Common myeloid progenitor, CD34-positive (primary cell): ENCODE measurements around the gene TMEM17.
"Not testable (repeated sequence)": the region's sequence is repeated elsewhere in the genome, so short reads cannot be mapped to it uniquely, and the experiment has no call there.

ENCODE experiments used
- CTCF ChIA-PET: fragments of 350-600 bp; sonication (Branson Sonifier 250); formaldehyde crosslinking; loops from one replicate; lab custom pipeline; 2021; ENCODE audit warnings: antibody characterized with exemption; lab: Charles Lee
- POLR2A ChIA-PET: fragments of 350-600 bp; sonication (Branson Sonifier 250); formaldehyde crosslinking; loops from one replicate; lab custom pipeline; 2021; ENCODE audit warnings: antibody characterized with exemption; lab: Charles Lee
- DNase-seq, 3 donors: peaks; one replicate each; pipeline versions ENCODE4 v3.0.0 to v3.0.0-alpha.2; 2013
- H3K27ac ChIP-seq, 2 experiments: 1 replicate in 1 of 2; 2 replicates in 1 of 2; pipeline ENCODE4 v1.7.0; 2013; ENCODE audit warnings: inconsistent platforms in 2 of 2, low read length in 2 of 2, mild to moderate bottlenecking in 2 of 2, low read depth in 1 of 2, moderate library complexity in 1 of 2; ENCODE audit not compliant: severe bottlenecking in 2 of 2, insufficient read depth in 1 of 2, poor library complexity in 1 of 2
- H3K27me3 ChIP-seq, 5 experiments: replicated peaks in 2 of 5; 1 replicate in 3 of 5; 2 replicates in 2 of 5; pipeline versions ENCODE4 v1.6.1 to v1.7.0; 2013; ENCODE audit warnings: low read length in 4 of 5, mild to moderate bottlenecking in 2 of 5, moderate library complexity in 2 of 5, inconsistent platforms in 1 of 5; ENCODE audit not compliant: insufficient read depth in 5 of 5, control insufficient read depth in 4 of 5
- H3K36me3 ChIP-seq, 4 experiments: 1 replicate in 2 of 4; 2 replicates in 2 of 4; pipeline versions ENCODE4 v1.6.1 to v1.7.0; 2013; ENCODE audit warnings: low read length in 3 of 4, control low read depth in 1 of 4, mild to moderate bottlenecking in 1 of 4; ENCODE audit not compliant: control insufficient read depth in 4 of 4, insufficient read depth in 4 of 4
- H3K4me1 ChIP-seq, 4 experiments: 1 replicate in 3 of 4; 2 replicates in 1 of 4; pipeline versions ENCODE4 v1.6.1 to v1.7.1; 2013; ENCODE audit warnings: low read length in 3 of 4, mild to moderate bottlenecking in 3 of 4, control low read depth in 1 of 4, inconsistent platforms in 1 of 4, moderate library complexity in 1 of 4; ENCODE audit not compliant: control insufficient read depth in 4 of 4, insufficient read depth in 4 of 4; ENCODE audit errors: control extremely low read depth in 1 of 4
- H3K4me3 ChIP-seq, 7 experiments: 1 replicate in 4 of 7; 2 replicates in 3 of 7; pipeline versions ENCODE4 v1.5.1 to v1.7.0; 2013; ENCODE audit warnings: mild to moderate bottlenecking in 7 of 7, low read length in 6 of 7, moderate library complexity in 6 of 7, inconsistent platforms in 2 of 7, low read depth in 2 of 7, control low read depth in 1 of 7; ENCODE audit not compliant: insufficient read depth in 4 of 7, control insufficient read depth in 1 of 7; ENCODE audit errors: extremely low read depth in 1 of 7
- H3K9me3 ChIP-seq, 5 experiments: 1 replicate in 4 of 5; 2 replicates in 1 of 5; pipeline versions ENCODE4 v1.6.1 to v1.7.1; 2013; ENCODE audit warnings: low read length in 4 of 5, mild to moderate bottlenecking in 2 of 5, inconsistent platforms in 1 of 5, low read depth in 1 of 5, moderate library complexity in 1 of 5; ENCODE audit not compliant: control insufficient read depth in 4 of 5, insufficient read depth in 2 of 5; ENCODE audit errors: control extremely low read depth in 1 of 5
- WGBS: methylation state at CpG from one replicate; pipeline ENCODE4 v1.1.5; 2013; ENCODE audit not compliant: insufficient coverage; 5-methylcytosine and 5-hydroxymethylcytosine counted together

The TMEM17 gene

GRCh38 chr2:62527478-62528210, 21.6 kb upstream of the TMEM17 start:
- Histone ChIP-seq H3K27me3 (no peaks in the 10 kb centered on the region), H3K4me3 (no peak overlapping the region), H3K9me3 (peaks cover 0 to 9% (median 0%) of the 10 kb centered on the region in 5 experiments), H3K36me3 (no peaks in the 10 kb centered on the region), H3K4me1 (peaks cover 0 to 2% (median 0%) of the 10 kb centered on the region in 4 experiments), H3K27ac (no peak overlapping the region)
- no CpG with 5 or more reads among the region's 3 CpGs for WGBS
- POLR2A ChIA-PET: no interaction called here
- DNase-seq: peak in 1 of 3 donors; percentile 17
- CTCF ChIA-PET: no interaction called here

- ChIA-PET POLR2A (no interaction called here), CTCF (interaction anchor here (1.0 kb wide), 1 partner anchor 250 kb away, joined by 3 read pairs; no protein-coding TSS in a partner anchor)
- Histone ChIP-seq H3K9me3 (peaks cover 0 to 18% (median 0%) of the 10 kb centered on the region in 5 experiments), H3K4me1 (peaks cover 0 to 2% (median 0%) of the 10 kb centered on the region in 4 experiments), H3K36me3 (no peaks in the 10 kb centered on the region), H3K27ac (no peak overlapping the region), H3K4me3 (no peak overlapping the region), H3K27me3 (no peaks in the 10 kb centered on the region)
- DNase-seq: no peak
- 97% methylated on average over 4 of the region's 10 CpGs for WGBS
Measured at GRCh38 chr2:62526531-62527381, 20.8 kb upstream of the TMEM17 start.

DNA sequence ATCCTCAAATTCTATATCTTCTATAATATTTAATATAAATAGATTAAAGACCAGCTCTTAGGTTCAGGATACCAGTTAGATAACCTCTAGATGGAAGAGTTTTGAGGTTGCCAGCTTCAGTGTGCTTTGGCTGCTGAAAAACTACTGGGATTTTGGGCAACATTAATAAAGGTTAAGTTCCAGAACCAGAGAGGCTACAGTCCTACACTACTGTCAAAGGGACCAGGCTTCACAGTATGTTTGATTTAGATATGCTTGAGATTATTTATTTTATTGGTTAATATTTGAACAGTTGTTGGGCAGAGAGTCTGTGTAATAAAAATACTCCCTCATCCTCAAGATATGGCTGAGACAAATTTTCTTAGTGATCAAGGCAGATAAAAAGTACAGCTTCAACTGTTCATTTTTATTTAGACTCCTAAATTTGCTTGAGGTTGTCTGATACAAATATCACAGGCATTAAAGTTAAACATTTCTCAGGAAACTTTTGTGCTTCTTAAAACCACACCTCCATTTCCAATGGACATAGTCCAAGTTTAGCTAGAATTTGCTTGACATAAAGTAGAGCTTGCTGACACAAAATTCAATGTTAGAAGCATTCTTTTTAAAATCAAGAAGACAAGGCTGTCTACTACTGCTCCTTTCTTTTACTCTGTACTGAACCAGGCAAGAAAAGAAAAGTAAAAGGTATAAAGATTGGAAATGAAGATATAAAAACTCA, 19.7 kb upstream of the TMEM17 start:
- peaks cover 0 to 2% (median 0%) of the 10 kb centered on the region in 4 experiments for H3K4me1 ChIP-seq
- ChIA-PET CTCF (no interaction called here), POLR2A (no interaction called here)
- peaks cover 0 to 21% (median 0%) of the 10 kb centered on the region in 5 experiments for H3K9me3 ChIP-seq
- H3K27me3 ChIP-seq: no peaks in the 10 kb centered on the region
- no peak for DNase-seq
- no peak overlapping the region for H3K27ac ChIP-seq
- no peak overlapping the region for H3K4me3 ChIP-seq
- no peaks in the 10 kb centered on the region for H3K36me3 ChIP-seq

DNA sequence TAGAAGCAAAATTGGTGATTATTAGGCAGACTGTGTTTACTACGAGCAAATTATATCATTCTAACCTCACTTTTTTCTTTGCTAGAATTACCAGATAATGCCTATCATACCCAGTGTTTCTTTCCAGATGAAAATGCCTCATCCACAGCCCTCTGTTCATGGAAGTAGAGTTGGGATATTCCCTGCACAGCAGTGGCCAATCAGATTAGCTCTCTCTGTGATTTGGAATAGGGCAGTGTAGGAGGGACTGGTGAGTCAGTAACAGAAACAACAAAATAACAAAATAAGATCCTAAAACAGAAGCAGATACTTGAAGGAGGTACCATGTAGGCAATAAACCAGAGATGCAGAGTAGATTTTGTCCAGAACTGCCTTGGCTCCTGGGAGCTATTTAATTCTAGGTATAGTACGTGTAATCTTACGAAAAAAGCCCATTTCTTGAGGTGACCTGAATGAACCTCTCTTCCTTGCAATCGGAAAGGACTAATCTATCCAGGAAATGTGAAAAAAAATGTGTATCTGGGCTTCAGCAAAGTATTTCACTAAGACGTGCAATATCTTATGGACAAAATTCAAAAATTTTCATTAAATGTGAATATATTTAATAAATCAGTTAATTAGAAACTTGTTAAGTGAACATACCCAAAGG, 18.4 kb upstream of the TMEM17 start:
- no peak overlapping the region for H3K4me3 ChIP-seq
- WGBS: 100% methylated on average over 3 of the region's 5 CpGs
- POLR2A ChIA-PET: no interaction called here
- no peak for DNase-seq
- CTCF ChIA-PET: no interaction called here
- no peak overlapping the region for H3K27ac ChIP-seq
- peaks cover 0 to 2% (median 0%) of the 10 kb centered on the region in 4 experiments for H3K4me1 ChIP-seq
- H3K27me3 ChIP-seq: no peaks in the 10 kb centered on the region
- no peaks in the 10 kb centered on the region for H3K36me3 ChIP-seq
- peaks cover 0 to 21% (median 0%) of the 10 kb centered on the region in 5 experiments for H3K9me3 ChIP-seq

DNA sequence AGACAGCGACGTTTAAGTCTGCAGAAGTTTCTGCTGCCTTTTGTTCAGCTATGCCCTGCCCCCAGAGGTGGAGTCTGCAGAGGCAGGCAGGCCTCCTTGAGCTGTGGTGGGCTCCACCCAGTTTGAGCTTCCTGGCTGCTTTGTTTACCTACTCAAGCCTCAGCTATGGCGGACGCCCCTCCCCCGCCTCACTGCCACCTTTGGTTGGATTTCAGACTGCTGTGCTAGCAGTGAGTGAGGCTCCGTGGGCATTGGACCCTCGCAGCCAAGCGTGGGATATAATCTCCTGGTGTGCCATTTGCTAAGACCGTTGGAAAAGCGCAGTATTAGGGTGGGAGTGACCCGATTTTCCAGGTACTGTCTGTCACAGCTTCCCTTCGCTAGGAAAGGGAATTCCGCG, 15.1 kb upstream of the TMEM17 start:
- H3K27ac ChIP-seq, POLR2A ChIA-PET, H3K4me1 ChIP-seq, CTCF ChIA-PET, H3K4me3 ChIP-seq, H3K27me3 ChIP-seq, DNase-seq, H3K36me3 ChIP-seq: not testable (repeated sequence)
- 94% methylated on average over 14 of the region's 14 CpGs for WGBS
- H3K9me3 ChIP-seq: peaks cover 0 to 21% (median 0%) of the 10 kb centered on the region in 5 experiments

- no peaks in the 10 kb centered on the region for H3K27me3 ChIP-seq
- CTCF ChIA-PET: interaction anchor here (1.7 kb wide), 1 partner anchor 55 kb away, joined by 5 read pairs; no protein-coding TSS in a partner anchor
- peaks cover 0 to 7% (median 4%) of the 10 kb centered on the region in 4 experiments for H3K4me1 ChIP-seq
- no peak overlapping the region for H3K4me3 ChIP-seq
- WGBS: 75% methylated on average over 1 of the region's 4 CpGs
- no peak overlapping the region for H3K27ac ChIP-seq
- DNase-seq: no peak
- POLR2A ChIA-PET: no interaction called here
- H3K36me3 ChIP-seq: no peaks in the 10 kb centered on the region
- peaks cover 0 to 1% (median 0%) of the 10 kb centered on the region in 5 experiments for H3K9me3 ChIP-seq
Measured at GRCh38 chr2:62512384-62512783, 6.4 kb upstream of the TMEM17 start.
